Femur (tissue), 1 donor: Measurements from ENCODE around the gene MIEN1.
"Not testable (repeated sequence)": the region's sequence is repeated elsewhere in the genome, so short reads cannot be mapped to it uniquely, and the experiment has no call there.

Experiments used
- DNase-seq: peaks from one replicate; pipeline ENCODE4 v3.0.0-alpha.2; 2017

The MIEN1 gene

GRCh38 chr17:39755554-39756379 is 25.4 kb upstream of the MIEN1 start:
- no peak for DNase-seq

GRCh38 chr17:39754958-39755553 is 24.7 kb upstream of the MIEN1 start:
- DNase-seq: no peak

GRCh38 chr17:39754161-39754957 is 24.0 kb upstream of the MIEN1 start:
- peak; percentile 93 for DNase-seq

GRCh38 chr17:39753514-39754160 is 23.3 kb upstream of the MIEN1 start:
- DNase-seq: peak; percentile 60

GRCh38 chr17:39752241-39752881 is 22.0 kb upstream of the MIEN1 start:
- no peak for DNase-seq

- no peak for DNase-seq
Observed at GRCh38 chr17:39751637-39752036, 21.3 kb upstream of the MIEN1 start.

- DNase-seq: no peak
Observed at GRCh38 chr17:39751016-39751543, 20.7 kb upstream of the MIEN1 start.

GRCh38 chr17:39750131-39751015 is 20.0 kb upstream of the MIEN1 start:
- DNase-seq: no peak

GRCh38 chr17:39748444-39749034 is 18.2 kb upstream of the MIEN1 start:
- DNase-seq: not testable (repeated sequence)

- DNase-seq: no peak
Observed at GRCh38 chr17:39747745-39748144, 17.4 kb upstream of the MIEN1 start.

GRCh38 chr17:39746145-39746461 is 15.8 kb upstream of the MIEN1 start:
- no peak for DNase-seq

GRCh38 chr17:39745335-39746144 is 15.2 kb upstream of the MIEN1 start:
- no peak for DNase-seq

- no peak for DNase-seq
Observed at GRCh38 chr17:39744836-39745215, 14.5 kb upstream of the MIEN1 start.

- no peak for DNase-seq
Observed at GRCh38 chr17:39744075-39744835, 13.9 kb upstream of the MIEN1 start.

GRCh38 chr17:39742856-39743436 is 12.6 kb upstream of the MIEN1 start:
- DNase-seq: no peak

- DNase-seq: no peak
Observed at GRCh38 chr17:39742126-39742855, 12.0 kb upstream of the MIEN1 start.

GRCh38 chr17:39740357-39741111 is 10.2 kb upstream of the MIEN1 start:
- DNase-seq: no peak
